H9 (cell line): Measurements from ENCODE around the gene TBC1D5. TPM values are rescaled to one million over a fixed set of nuclear protein-coding genes. Genes with fewer than 3 reads are reported as not detected.

Experiments
- DNase-seq: peaks from one replicate; pipeline ENCODE4 v3.0.0-alpha.2; 2017
- H2AFZ ChIP-seq: one replicate; pipeline ENCODE4 v1.6.1; 2013; ENCODE audit warnings: mild to moderate bottlenecking, low read length, control low read depth, moderate library complexity
- H2AK5ac ChIP-seq: 2 replicates; pipeline ENCODE4 v1.6.1; 2013; ENCODE audit warnings: low read length, control low read depth, mixed read lengths; ENCODE audit not compliant: insufficient read length
- H2BK120ac ChIP-seq: one replicate; pipeline ENCODE4 v1.6.1; 2013; ENCODE audit warnings: low read depth, mild to moderate bottlenecking, low read length, control low read depth, inconsistent platforms; ENCODE audit not compliant: poor library complexity, severe bottlenecking
- H2BK12ac ChIP-seq: 2 replicates; pipeline ENCODE4 v1.6.1; 2013; ENCODE audit warnings: low read length, control low read depth, mixed read lengths, low read depth; ENCODE audit not compliant: insufficient read length
- H2BK15ac ChIP-seq: 2 replicates; pipeline ENCODE4 v1.6.1; 2013; ENCODE audit warnings: low read depth, low read length, control low read depth
- H2BK20ac ChIP-seq: one replicate; pipeline ENCODE4 v1.6.1; 2013; ENCODE audit warnings: low read depth, mild to moderate bottlenecking, low read length, control low read depth, inconsistent platforms; ENCODE audit not compliant: poor library complexity, severe bottlenecking
- H2BK5ac ChIP-seq: 2 replicates; pipeline ENCODE4 v1.6.1; 2013; ENCODE audit warnings: low read length, control low read depth, mixed read lengths; ENCODE audit not compliant: insufficient read length
- H3K14ac ChIP-seq: 2 replicates; pipeline ENCODE4 v1.6.1; 2013; ENCODE audit warnings: low read length, control low read depth; ENCODE audit not compliant: insufficient read depth
- H3K18ac ChIP-seq: 2 replicates; pipeline ENCODE4 v1.6.1; 2013; ENCODE audit warnings: low read depth, mild to moderate bottlenecking, mixed read lengths, low read length, control low read depth; ENCODE audit not compliant: insufficient read length
- H3K23ac ChIP-seq: 2 replicates; pipeline ENCODE4 v1.6.1; 2013; ENCODE audit warnings: low read length, control low read depth, mixed read lengths, low read depth; ENCODE audit not compliant: insufficient read length
- H3K23me2 ChIP-seq: 2 replicates; pipeline ENCODE4 v1.6.1; 2013; ENCODE audit warnings: low read depth, mild to moderate bottlenecking, mixed read lengths, low read length, control low read depth; ENCODE audit not compliant: insufficient read length, poor library complexity, severe bottlenecking
- H3K27ac ChIP-seq: 2 replicates; pipeline ENCODE4 v1.5.1; 2013; ENCODE audit warnings: low read length, control low read depth, mixed read lengths, low read depth; ENCODE audit not compliant: insufficient read length
- H3K27me3 ChIP-seq: 2 replicates; pipeline ENCODE4 v1.6.1; 2013; ENCODE audit warnings: low read length, control low read depth, inconsistent platforms; ENCODE audit not compliant: insufficient read depth
- H3K4ac ChIP-seq: 2 replicates; pipeline ENCODE4 v1.6.1; 2013; ENCODE audit warnings: low read depth, mild to moderate bottlenecking, control low read depth, inconsistent platforms, low read length, moderate library complexity
- H3K4me1 ChIP-seq: 2 replicates; pipeline ENCODE4 v1.6.1; 2013; ENCODE audit warnings: low read length, control low read depth, inconsistent platforms; ENCODE audit not compliant: insufficient read depth
- H3K4me2 ChIP-seq: 2 replicates; pipeline ENCODE4 v1.6.1; 2013; ENCODE audit warnings: low read length, control low read depth, mixed read lengths; ENCODE audit not compliant: insufficient read length, insufficient read depth
- H3K56ac ChIP-seq: 2 replicates; pipeline ENCODE4 v1.6.1; 2013; ENCODE audit warnings: low read depth, mild to moderate bottlenecking, mixed read lengths, low read length, control low read depth; ENCODE audit not compliant: insufficient read length
- H3K79me1 ChIP-seq: 2 replicates; pipeline ENCODE4 v1.6.1; 2013; ENCODE audit warnings: low read depth, mild to moderate bottlenecking, moderate library complexity, low read length, control low read depth, inconsistent platforms; ENCODE audit not compliant: insufficient read depth, poor library complexity, severe bottlenecking
- H3K79me2 ChIP-seq: 2 replicates; pipeline ENCODE4 v1.6.1; 2013; ENCODE audit warnings: low read length, control low read depth, inconsistent platforms; ENCODE audit not compliant: insufficient read depth
- H3K9ac ChIP-seq: 2 replicates; pipeline ENCODE4 v1.6.1; 2013; ENCODE audit warnings: low read length, control low read depth, mixed read lengths; ENCODE audit not compliant: insufficient read length; ENCODE audit errors: extremely low read depth
- H3K9me3 ChIP-seq: one replicate; pipeline ENCODE4 v1.6.1; 2013; ENCODE audit warnings: low read depth, low read length, inconsistent platforms; ENCODE audit not compliant: control insufficient read depth
- H3T11ph ChIP-seq: one replicate; pipeline ENCODE4 v1.6.1; 2013; ENCODE audit warnings: mild to moderate bottlenecking, low read length, control low read depth, inconsistent platforms
- H4K20me1 ChIP-seq: one replicate; pipeline ENCODE4 v1.6.1; 2013; ENCODE audit not compliant: control insufficient read depth, insufficient read length, insufficient read depth
- H4K5ac ChIP-seq: 2 replicates; pipeline ENCODE4 v1.6.1; 2013; ENCODE audit warnings: low read depth, mild to moderate bottlenecking, mixed read lengths, low read length, control low read depth; ENCODE audit not compliant: insufficient read length
- H4K8ac ChIP-seq: replicated peaks from 2 replicates; pipeline ENCODE4 v1.6.1; 2013; ENCODE audit warnings: low read length, control low read depth, mixed read lengths, low read depth; ENCODE audit not compliant: insufficient read length
- H4K91ac ChIP-seq: 2 replicates; pipeline ENCODE4 v1.6.1; 2013; ENCODE audit warnings: low read depth, mild to moderate bottlenecking, moderate library complexity, mixed read lengths, low read length, control low read depth; ENCODE audit not compliant: insufficient read length
- H3K27ac Mint-ChIP-seq, 3 experiments: 2 replicates in 2 of 3; 3 replicates in 1 of 3; pipeline ENCODE4 v1.8.0; 2020 to 2021; ENCODE audit warnings: mixed read lengths in 3 of 3, mild to moderate bottlenecking in 1 of 3, moderate library complexity in 1 of 3
- H3K27me3 Mint-ChIP-seq: 2 replicates; pipeline ENCODE4 v1.8.0; 2021; ENCODE audit warnings: low read depth, mild to moderate bottlenecking, moderate library complexity, mixed read lengths
- H3K36me3 Mint-ChIP-seq, 3 experiments: 2 replicates in 2 of 3; 3 replicates in 1 of 3; pipeline ENCODE4 v1.8.0; 2020 to 2021; ENCODE audit warnings: low read depth in 3 of 3, mixed read lengths in 3 of 3; ENCODE audit not compliant: insufficient read depth in 1 of 3
- H3K4me1 Mint-ChIP-seq, 2 experiments: 2 replicates each; pipeline ENCODE4 v1.8.0; 2020; ENCODE audit warnings: mixed read lengths in 2 of 2
- H3K4me3 Mint-ChIP-seq, 2 experiments: 2 replicates in 1 of 2; 3 replicates in 1 of 2; pipeline ENCODE4 v1.8.0; 2020 to 2021; ENCODE audit warnings: mild to moderate bottlenecking in 2 of 2, mixed read lengths in 2 of 2, moderate library complexity in 1 of 2
- H3K9me3 Mint-ChIP-seq, 2 experiments: 2 replicates in 1 of 2; 3 replicates in 1 of 2; pipeline ENCODE4 v1.8.0; 2020; ENCODE audit warnings: mild to moderate bottlenecking in 2 of 2, mixed read lengths in 2 of 2, moderate library complexity in 1 of 2
- CTCF ChIP-seq: fragments of 200-600 bp; sonication (generic); conservative IDR thresholded peaks from 3 replicates; pipeline ENCODE4 v1.8.0; 2021; ENCODE audit warnings: antibody characterized with exemption, mild to moderate bottlenecking
- total RNA-seq: library from RNA; stranded (reverse); gene quantifications from 2 replicates; pipeline ENCODE4 v1.2.1, GENCODE V29; 2021

The TBC1D5 gene
- total RNA-seq, 1 experiment from 2014 or later, result 25.0 TPM

- TF ChIP-seq CTCF, result no peak
- H3K36me3 Mint-ChIP-seq, result no peaks in the 10 kb centered on the region
- Histone ChIP-seq H2AFZ (no peak overlapping the region), H3T11ph (no peak overlapping the region), H3K18ac (no peak overlapping the region), H4K5ac (no peak overlapping the region), H3K14ac (no peak overlapping the region), H3K9ac (no peak overlapping the region), H3K9me3 (no peaks in the 10 kb centered on the region), H4K91ac (no peak overlapping the region), H2BK15ac (no peak overlapping the region), H3K23me2 (no peaks in the 10 kb centered on the region), H2AK5ac (no peak overlapping the region), H3K4ac (no peak overlapping the region), H2BK20ac (no peak overlapping the region), H3K79me2 (no peaks in the 10 kb centered on the region), H2BK120ac (no peak overlapping the region), H4K20me1 (no peaks in the 10 kb centered on the region), H3K79me1 (no peaks in the 10 kb centered on the region), H3K27me3 (no peaks in the 10 kb centered on the region), H3K4me2 (no peak overlapping the region), H3K56ac (no peak overlapping the region), H4K8ac (no peak overlapping the region), H3K23ac (no peak overlapping the region), H2BK12ac (no peak overlapping the region), H3K4me1 (no peaks in the 10 kb centered on the region; the same call in 1 of the 2 replicates), H2BK5ac (no peak overlapping the region), H3K27ac (no peak overlapping the region)
- H3K4me1 Mint-ChIP-seq, result peaks cover 6 to 11% of the 10 kb centered on the region in 2 experiments
- H3K27ac Mint-ChIP-seq, result no peak overlapping the region
- DNase-seq, result no peak
- H3K9me3 Mint-ChIP-seq, result peaks cover 0 to 4% of the 10 kb centered on the region in 2 experiments; a peak in 1 of 5 replicates
- H3K4me3 Mint-ChIP-seq, result no peak overlapping the region
- H3K27me3 Mint-ChIP-seq, result peaks cover 3% of the 10 kb centered on the region
Observed at GRCh38 chr3:17135696-17136095, 606.7 kb downstream of the TBC1D5 start.
